Epidermal melanocyte (primary cell): ENCODE data around the gene SPEM3.

ENCODE experiments used
- DNase-seq: peaks from one replicate; pipeline ENCODE4 v3.0.0; 2011; ENCODE audit warnings: low spot score; ENCODE audit not compliant: insufficient read length

Gene SPEM3

DNA sequence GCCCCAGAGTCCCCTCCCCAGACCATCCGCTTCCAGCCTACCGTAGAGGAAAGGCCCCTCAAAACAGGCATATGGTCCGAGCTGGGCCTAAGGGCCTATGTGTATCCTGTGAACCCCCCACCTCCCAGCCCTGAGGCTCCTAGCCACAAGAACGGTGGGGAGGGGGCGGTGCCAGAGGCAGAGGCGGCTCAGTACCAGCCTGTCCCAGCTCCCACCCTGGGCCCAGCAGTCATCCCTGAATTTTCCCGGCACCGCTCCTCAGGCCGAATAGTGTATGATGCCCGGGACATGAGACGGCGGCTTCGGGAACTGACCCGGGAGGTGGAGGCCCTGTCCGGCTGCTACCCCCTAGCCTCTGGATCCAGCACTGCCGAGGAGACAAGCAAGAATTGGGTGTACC is 7.5 kb upstream of the SPEM3 start:
- DNase-seq: no peak

DNA sequence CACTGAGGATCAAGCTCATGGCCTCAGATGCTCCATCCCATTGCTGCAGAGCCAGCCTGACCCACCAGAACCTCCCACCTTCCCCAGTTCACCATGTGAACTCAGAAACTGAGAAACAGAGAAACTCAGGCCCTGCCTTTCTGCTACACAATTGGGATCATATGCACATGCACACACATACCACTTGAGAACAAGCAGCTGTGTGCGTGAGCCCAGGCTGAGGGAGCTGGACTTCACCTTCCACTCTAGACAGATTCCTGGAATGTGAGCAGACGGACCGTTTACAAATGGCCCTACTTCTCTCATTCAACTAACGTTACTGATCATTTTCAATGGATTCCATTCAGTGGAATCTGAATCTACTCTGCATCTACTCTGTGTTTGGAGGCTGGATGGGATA is 5.0 kb upstream of the SPEM3 start:
- DNase-seq: no peak

DNA sequence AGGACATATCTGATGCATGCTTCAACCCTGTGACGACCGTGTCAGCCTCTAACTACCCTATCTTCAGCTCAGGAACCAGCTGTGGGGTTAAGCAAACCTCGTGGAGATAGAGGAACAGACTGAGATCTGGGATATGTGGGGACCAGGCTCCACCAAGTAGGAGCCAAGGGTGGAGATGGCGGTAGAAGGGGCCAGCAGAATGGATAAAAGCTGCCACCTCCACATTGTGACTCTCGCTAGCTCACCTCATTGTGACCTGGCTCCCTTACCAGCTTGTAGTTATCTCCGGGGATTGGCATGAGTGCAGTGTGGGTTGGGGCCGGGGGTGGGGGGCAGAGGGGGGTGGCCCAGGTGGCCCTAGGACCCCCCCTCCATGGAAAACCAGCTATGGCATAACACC is 3.3 kb upstream of the SPEM3 start, which contains the start of gene SPEM2:
Gene SPEM2 (plus strand): TSS at position 301 of the 400 bp plus-strand sequence. CDS start 73 bp downstream, at position 374.
- DNase-seq: no peak

DNA sequence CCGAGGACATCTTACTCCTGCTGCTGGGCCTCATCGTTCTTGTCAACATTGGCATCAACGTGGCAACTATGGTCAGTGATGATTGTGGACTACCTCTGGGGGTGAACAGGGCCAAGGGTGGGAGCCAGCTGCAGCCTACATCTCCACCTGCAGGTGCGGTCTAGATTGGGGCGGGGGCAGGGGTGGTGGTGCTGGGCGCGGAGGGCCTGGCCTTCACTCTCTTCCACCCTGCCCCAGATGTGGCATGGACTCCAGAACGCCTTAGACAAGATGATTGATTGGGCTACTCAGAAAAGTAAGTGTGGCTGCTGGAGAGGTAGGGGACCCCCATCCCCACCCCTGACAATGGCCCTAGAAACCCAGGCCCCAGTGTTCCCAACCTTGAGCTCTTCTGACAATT is 2.9 kb upstream of the SPEM3 start:
- no peak for DNase-seq

DNA sequence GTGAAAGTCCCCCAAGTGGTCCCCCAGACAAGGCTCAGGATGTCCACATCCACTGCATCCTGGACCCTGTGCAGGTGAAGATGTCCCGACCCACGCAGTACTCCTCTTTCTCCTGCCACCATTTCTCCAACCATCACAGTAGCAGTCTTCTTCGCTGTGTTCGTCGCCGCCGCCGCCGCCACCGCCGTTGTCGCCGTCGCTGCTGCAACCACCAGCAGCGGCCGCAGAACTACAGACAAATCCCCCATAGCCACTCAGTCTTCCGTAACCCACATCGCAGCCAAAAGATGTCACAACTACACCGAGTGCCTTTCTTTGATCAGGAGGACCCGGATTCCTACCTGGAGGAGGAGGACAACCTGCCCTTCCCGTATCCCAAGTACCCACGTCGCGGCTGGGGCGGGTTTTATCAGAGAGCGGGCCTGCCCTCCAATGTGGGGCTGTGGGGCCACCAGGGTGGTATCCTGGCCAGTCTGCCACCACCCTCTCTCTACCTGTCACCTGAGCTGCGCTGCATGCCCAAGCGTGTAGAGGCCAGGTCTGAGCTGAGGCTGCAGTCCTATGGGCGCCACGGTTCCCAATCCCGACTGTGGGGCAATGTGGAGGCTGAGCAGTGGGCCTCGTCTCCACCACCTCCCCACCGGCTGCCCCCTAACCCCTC is 2.3 kb upstream of the SPEM3 start:
- DNase-seq: no peak

DNA sequence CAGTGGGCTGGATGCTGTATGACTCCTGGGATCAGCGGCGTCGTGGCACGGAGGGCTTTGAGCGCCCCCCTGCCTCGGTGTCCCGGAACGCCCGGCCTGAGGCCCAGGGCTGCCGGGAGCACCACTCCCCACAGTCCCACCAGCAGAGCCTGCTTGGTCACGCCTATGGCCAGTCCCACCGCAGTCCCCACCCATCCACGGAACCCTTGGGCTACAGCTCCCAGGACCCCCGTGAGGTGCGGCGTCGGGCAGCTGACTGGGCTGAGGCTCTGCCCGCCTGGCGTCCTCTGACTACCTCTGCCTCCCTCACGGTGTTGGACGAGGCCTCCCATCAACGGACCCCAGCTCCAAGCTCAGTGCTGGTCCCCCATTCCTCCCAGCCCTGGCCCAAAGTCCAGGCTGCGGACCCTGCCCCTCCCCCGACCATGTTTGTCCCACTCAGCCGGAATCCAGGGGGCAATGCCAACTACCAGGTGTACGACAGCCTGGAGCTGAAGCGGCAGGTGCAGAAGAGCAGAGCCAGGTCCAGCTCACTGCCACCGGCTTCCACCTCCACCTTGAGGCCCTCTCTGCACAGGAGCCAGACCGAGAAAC is 1.7 kb upstream of the SPEM3 start:
- no peak for DNase-seq

DNA sequence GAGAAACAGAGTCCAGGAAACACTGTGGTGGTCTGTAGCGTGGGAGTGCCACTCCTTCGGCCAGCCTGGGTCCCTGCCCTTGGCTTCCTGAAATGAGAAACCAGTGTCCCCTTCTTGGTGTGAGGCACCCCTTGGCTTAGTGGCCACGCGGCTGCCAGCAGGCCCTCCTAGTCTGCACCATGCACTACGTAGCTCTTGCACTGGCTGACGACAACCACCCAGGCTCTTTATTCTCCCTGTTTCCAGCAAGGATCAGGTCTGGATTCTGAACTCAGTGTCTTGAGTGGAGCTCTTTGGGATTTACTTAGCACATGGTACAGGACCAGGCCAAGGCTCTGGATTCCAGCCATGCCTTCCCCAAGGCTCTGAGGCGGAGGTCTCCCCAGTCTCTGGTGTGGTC is 1.1 kb upstream of the SPEM3 start:
- no peak for DNase-seq

DNA sequence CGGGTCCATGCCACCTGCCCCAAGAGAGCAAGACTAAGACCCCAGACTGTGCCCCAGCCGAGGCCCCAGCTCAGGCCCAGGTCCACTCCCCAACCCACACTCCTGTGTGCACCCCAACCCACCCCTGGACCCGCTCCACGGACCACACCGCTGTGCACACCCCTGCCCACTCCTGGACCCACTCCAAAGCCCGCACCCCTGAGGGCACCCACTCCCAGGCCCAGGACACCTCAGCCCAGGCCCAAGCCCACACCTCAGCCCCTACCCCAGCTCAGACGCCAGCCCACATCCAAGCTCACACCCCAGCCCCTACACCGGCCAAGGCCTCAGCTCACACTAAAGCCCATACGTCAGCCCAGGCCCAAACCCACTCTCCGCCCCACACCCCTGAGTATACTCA is 1.1 kb downstream of the SPEM3 start:
- DNase-seq: no peak

DNA sequence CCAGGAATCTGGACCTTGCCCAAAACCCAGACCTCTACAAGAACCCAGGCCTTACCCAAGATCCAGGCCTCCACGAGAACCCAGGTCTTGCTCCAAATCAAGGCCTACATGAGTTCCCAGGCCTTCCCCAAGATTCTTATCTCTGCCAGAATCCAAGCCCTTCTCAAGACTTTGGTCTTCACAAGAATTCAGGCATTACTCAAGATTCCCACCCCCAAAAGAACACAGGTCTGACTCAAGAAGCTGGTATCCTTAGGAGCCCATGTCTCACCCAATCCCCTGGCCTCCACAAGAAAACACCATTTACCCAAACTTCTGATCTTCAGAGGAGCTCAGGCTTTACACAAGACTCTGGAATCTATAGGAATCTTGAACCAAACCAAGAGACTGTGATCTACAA is 2.6 kb downstream of the SPEM3 start:
- no peak for DNase-seq

DNA sequence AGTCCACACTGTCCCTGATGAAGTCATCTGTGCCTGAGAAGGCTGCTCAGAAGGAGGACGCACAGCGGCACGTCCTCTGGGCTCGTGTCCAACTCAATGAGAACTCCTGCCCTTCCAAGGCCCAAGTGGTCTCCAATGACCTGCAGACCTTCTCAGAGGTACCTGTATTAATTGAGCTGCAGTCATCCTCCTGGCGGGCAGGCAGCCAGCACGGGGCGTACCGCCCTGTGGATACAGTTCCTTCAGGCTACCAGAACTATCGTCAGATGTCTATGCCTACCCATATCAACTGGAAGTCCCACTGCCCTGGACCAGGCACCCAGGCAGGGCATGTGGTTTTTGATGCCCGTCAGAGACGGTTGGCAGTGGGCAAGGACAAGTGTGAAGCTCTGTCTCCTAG is 3.6 kb downstream of the SPEM3 start:
- no peak for DNase-seq

DNA sequence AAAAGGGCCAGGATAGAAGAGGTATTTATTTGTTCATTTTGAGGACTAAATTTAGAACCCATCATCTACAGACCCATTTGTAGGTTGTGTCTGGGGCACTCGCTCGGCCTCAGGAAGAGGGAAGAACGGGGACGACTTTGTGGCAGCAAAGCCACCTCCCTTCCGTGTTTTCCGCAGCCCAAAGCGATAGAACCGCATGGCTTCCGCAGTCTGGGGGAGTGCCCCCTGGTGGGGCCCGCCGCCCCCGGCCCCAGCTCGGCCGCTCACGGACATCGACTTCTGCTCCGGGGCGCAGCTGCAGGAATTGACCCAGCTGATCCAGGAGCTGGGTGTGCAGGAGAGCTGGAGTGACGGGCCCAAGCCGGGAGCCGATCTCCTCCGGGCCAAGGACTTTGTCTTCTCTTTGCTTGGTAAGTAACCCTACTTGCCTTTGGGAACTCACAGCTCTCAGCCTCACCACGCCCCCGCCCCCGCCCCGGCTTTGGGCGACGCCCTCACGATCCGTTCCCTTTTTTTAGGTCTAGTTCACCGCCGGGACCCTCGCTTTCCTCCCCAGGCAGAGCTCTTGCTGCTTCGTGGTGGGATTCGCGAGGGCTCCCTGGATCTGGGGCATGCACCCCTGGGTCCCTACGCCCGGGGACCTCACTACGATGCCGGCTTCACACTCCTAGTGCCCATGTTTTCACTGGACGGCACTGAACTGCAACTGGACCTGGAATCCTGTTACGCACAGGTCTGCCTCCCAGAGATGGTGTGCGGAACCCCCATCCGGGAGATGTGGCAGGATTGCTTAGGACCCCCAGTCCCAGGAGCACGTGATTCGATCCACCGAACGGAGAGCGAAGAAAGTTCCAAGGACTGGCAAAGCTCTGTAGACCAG is 7.3 kb downstream of the SPEM3 start:
- no peak for DNase-seq

DNA sequence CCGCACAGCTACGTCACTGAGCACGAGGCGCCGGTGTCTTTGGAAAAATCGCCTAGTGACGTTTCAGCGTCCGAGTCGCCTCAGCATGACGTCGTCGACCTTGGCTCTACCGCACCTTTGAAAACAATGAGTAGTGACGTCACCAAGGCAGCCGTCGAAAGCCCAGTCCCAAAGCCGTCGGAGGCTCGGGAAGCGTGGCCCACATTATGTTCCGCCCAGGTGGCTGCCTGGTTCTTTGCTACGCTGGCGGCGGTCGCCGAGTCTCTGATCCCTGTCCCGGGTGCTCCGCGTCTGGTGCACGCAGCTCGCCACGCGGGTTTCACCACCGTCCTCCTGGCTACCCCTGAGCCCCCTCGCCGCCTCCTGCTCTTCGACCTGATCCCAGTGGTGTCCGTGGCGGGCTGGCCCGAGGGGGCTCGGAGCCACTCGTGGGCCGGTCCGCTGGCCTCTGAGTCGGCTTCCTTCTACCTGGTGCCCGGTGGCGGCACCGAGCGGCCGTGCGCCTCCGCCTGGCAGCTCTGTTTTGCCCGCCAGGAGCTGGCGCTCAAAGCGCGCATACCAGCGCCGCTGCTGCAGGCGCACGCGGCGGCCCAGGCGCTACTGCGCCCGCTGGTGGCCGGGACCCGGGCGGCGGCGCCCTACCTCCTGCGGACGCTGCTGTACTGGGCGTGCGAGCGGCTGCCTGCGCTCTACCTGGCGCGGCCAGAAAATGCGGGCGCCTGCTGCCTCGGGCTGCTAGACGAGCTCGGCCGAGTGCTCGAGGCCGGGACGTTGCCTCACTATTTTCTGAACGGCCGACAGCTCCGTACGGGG is 8.1 kb downstream of the SPEM3 start:
- DNase-seq: no peak

DNA sequence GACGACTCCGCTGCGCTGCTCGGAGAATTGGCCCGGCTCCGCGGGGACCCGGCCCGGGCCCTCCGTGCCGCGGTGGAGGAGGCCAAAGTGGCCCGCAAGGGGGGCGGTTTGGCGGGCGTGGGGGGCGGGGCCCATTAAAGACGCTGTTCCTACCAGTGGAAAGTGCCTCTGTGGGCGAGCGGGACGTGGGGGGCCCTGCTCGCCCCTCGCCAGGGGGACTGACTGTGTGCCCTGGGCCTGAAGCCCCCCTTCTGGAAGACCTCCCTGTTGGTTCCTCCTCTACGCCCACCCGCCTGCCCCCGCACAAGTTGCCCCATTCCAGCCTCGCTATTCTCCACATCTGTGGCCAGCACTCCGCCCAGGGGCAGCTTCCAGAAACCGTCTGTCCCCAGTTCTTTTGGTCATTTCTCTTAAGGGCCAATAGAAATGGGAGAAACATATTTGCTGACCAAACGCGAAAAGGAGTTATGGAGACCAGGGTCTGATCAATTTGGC is 8.8 kb downstream of the SPEM3 start:
- no peak for DNase-seq

DNA sequence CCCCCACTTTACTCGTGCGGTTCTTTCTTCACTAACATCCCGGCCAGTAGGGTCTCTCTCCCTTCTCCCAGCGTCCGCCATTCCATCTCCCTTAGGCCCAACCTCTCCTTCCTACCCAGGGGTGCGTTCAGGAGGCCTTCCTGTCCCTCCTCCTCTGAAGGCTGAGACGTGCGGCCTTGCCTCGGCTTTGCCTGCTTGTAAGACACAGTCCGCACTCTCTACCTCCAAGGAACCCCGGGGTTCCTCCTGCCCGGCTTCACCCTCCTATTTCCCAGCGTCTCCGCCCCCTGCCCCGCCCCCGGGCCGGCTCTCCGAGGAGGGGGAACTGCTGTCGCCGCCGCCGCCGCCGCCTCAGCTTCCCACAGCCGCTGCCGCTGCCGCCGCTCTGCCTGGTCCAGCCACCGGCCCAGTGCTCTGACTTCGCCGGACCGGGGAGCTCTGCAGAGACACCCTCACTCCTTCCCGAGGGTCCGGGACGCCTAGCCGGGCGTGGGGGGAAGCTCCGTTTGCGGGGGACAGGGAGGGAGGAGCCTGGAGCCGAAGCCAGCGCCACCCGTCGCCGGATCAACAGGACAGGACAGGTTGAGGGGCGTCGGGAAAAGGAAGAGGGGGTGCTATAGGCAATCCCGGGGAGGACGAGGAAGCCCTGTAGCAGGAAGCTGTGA is 9.4 kb downstream of the SPEM3 start:
- no peak for DNase-seq

DNA sequence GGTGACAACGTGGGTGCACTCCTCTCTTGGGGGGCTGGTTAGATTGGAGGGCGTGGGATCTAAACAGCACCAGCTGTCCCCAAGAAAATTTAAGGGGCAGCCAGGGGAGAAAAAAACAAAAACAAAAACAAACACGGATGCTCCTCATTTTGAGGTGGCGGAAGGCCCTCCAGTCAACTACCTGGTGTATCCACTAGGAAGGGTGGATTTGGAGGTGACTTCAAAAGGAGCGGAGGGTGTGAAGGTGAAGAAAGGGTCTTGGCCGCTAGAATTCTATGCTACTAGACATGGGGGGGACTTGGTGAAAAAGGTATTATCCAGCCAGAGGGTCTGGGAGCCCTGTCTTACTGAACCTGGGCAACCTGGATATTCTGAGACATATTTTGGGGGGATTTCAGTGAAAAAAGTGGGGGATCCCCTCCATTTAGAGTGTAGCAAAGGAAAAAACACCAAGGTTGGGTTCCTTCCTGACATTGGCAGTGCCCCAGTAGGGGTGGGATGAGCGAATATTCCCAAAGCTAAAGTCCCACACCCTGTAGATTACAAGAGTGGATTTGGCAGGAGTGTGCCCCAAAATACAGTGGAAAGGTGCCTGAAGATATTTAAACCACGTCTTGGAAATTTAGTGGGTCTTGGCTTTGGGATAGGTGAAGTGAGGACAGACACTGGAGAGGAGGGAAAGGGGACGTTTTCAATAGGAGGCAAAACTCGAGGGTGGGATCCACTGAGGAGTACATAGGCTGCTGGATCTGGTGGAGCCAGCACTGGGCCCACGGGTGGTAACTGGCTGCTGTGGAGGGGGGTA is 10.2 kb downstream of the SPEM3 start:
- no peak for DNase-seq

DNA sequence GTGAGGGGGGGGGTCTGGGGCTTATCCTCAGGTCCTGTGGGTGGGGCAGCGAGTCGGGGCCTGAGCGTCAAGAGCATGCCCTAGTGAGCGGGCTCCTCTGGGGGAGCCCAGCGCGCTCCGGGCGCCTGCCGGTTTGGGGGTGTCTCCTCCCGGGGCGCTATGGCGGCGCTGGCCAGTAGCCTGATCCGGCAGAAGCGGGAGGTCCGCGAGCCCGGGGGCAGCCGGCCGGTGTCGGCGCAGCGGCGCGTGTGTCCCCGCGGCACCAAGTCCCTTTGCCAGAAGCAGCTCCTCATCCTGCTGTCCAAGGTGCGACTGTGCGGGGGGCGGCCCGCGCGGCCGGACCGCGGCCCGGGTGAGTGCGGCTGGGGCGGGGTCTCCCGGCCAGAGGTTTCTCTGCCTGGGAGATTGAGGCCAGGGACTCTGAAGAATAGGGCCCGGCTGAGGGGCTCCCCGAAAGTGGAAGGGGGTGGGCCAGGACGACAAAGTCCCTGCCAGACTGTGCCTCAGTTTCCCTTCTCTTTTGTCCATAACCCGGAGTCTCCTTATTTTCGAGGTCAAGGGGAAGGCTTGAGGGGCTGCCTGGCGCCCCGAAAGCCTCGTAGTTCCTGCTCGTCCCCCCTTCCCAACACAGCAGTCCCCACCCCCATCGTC is 10.9 kb downstream of the SPEM3 start, which contains the start of gene FGF11:
Gene FGF11 (plus strand): TSS at position 51 of the 651 bp plus-strand sequence. CDS start 109 bp downstream, at position 160.
- DNase-seq: no peak

DNA sequence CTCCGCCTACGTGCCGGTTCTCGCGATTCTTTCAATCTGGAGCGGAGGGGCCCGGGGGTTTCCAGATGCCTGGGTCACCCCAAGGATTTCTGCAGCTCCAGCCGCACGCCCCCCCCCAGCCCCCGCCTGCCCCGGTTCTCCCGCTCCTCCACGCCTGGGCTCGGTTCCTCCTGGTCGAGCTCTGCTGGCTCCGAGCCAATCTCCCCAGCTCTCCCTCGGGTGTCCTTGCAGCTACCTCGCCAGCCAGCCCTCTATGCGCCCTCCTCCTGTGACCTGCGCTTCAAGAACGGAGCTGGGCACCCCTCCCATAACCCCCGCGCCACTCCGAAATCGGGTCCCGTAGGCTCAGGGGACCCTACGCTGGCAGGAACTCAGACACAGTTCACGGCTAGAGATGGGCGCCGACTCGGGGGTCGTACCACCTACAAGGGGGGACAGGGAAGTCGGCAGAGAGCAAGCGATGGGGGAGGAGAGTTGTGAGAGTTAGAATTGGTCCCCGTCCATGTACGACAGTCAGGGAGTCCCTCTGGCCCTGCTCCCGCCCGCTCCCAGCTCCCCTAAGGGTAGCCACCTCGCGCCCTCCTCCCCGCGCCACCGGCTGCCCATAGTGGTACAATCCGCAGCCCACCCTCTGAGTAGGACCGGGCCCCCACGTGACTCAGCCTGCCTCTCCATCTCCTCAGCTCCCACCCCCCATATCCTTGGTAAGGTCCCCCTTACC is 11.6 kb downstream of the SPEM3 start:
- DNase-seq: no peak

DNA sequence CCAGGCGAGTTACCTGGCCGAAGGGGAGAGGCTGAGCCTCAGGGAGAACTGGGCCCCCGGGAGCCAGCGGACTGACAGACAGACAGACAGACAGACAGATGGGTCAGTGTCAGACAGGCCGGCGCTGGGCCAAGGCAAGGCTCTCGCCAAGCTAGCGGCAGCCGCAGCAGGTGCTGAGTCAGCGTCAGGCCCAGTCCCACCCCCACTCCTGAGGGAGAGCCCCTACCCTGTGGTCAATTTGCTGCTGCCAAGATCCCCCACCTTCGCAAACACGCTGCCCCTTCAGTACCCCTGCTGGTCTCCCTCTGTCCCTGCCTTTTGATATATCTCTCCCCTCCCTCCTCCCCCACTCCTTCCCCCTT is 12.2 kb downstream of the SPEM3 start:
- no peak for DNase-seq

DNA sequence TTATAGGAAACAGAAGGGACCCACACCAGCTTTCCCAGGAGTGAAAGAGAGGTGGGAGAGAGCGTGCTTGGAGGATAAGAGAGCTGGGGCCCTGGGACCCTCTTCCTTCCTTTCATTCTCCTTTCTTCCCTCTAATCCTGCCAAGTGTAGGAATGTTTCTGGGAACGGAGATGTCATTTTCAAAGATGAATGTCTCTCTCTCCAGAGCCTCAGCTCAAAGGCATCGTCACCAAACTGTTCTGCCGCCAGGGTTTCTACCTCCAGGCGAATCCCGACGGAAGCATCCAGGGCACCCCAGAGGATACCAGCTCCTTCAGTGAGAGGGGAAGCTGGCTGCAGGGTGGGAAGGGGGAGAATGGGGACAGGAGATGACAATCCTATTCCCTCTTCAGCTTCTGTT is 12.6 kb downstream of the SPEM3 start:
- DNase-seq: no peak
